Left renal pelvis (tissue), 4 donors: ENCODE measurements around the gene CMYA5. TPM values are rescaled to one million over a fixed set of nuclear protein-coding genes. Genes with fewer than 3 reads are reported as not detected.
"Not testable (repeated sequence)": the region's sequence is repeated elsewhere in the genome, so short reads cannot be mapped to it uniquely, and the experiment has no call there.

Source experiments
- DNase-seq, 4 donors: peaks; one replicate each; pipeline ENCODE4 v3.0.0-alpha.2; 2013; ENCODE audit warnings: low read depth in 4 of 4, low spot score in 3 of 4
- polyA plus RNA-seq, 4 donors: library from polyadenylated mRNA; unstranded; fragments of 120-200 nt; gene quantifications; one replicate each; pipeline ENCODE4 v1.2.1, GENCODE V29; 2013; ENCODE audit not compliant: insufficient read length in 4 of 4

Gene CMYA5
- polyA plus RNA-seq = 10 to 100 TPM in 3 of 4 donors, 1 to 10 TPM in 1; 8.4 to 20.6 (median 18.7) TPM

DNA sequence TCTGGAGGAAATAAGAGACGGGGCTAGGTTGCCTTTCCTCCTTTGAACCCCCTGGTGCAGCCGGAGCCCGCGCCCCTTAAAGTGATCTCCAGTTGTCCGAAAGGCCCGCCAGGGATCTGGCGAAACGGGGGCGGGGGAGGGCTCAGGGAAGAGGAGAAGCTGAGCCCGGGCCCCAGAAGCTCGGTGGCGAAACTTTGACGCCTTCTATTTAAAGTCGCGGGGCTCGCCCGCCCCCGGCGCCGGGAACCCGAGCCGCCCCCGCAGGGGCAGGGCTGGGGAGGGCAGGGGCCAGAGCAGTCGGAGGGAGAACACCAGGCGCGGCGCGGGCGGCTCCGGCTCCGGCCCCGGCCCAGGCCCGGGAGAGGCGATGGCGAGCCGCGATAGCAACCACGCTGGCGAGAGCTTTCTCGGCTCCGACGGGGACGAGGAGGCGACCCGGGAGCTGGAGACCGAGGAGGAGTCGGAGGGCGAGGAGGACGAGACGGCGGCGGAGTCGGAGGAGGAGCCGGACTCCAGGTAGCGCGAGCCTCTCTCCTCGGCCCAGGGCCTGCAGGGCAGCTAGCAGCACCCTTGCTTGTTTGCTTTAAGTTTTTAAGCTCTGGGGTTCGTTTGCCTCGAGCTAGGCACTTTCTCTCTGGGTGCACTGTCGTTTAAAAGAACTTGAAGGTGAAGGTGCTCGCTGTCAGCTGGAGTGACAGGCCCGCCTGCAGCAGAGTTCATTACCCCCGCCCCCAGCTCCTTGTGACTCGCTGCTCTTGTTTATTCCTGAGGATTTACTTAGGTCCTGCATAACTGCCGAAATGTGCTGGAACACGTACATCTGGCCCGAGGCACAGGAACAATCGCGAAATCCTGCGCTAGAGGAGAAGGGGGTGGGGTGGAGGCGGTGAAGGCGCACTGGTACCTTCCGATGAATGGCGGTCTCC lies at the start of gene CMYA5:
Gene CMYA5, plus strand, starts transcription at position 296 of the 926 bp plus-strand sequence. Its CDS starts 72 bp downstream, at position 368.
- peak in 3 of 4 donors; percentile 26 to 37 (median 33) for DNase-seq

DNA sequence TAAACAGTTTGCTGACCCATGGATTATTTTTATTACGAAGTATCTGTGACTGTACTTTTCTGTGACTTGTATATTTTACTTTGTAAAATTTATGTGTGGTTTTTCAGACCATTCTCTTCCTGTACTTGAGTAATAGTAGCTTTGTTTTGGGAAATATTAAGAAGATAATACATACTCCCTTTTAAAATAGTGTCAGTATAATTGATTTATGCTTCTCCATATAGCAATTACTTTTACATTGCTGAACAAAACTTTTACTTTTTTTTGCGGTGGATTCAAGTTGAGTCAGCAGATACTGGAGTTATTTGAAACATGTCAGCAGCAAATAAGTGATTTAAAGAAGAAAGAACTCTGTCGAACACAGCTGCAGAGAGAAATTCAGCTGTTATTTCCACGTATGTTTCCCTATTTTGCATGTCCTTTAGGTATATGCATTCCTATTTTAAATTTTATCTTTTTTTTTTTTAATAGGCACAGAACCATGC lies 49.0 kb upstream of the CMYA5 start:
- DNase-seq = no peak

DNA sequence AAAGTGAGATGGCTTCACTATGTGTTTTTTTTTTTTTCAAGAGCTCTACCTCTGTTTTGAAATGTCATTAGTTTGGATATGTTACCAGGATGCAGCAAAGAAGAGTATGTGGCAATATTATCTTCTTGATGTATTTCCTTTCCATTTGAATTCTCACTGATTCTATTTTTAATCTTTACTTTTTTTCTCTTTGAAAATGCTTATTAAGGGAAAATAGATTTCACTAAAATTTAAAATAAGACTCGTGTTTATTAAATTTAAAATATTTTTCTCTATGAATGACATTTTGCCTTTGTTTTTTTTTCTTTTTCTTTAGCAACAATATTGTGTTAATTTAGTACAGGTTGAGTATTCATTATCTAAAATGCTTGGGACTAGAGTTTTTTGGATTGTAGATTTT lies 48.2 kb upstream of the CMYA5 start:
- DNase-seq = no peak

DNA sequence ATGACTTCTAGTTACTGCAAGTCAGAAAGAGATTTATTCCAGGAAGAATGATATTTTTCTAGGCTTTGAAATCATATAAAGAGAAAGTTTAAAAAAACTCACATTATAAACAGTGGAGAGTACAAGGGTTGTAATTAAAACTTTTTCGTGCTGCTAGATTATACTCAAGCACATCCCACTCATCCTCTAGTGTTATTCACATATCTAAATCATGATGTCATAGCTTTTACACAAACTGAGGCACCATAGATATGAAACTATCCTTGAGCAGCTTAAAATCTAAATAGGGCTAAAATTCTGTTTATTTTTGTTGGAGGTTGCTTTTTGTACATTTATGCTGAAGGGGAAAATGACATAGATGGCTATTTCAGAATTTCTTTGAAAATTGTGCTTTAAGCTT lies 47.4 kb upstream of the CMYA5 start:
- no peak for DNase-seq

DNA sequence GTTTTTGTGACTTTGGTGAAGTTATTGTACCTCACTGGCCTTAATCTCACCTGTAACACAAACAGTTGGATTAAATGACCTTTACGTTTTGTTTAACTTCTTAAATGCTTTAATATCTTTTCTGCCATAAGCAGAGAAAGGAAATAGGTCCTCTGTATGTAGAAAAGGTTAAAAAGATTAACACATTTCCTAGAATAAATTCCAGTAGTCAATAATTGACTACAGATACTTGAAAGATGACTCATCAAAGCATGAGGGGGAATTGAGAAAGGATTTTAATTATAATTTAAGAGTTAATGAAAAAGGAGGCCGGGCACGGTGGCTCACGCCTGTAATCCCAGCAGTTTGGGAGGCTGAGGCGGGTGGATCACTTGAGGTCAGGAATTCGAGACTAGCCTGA lies 35.8 kb upstream of the CMYA5 start:
- no peak for DNase-seq

DNA sequence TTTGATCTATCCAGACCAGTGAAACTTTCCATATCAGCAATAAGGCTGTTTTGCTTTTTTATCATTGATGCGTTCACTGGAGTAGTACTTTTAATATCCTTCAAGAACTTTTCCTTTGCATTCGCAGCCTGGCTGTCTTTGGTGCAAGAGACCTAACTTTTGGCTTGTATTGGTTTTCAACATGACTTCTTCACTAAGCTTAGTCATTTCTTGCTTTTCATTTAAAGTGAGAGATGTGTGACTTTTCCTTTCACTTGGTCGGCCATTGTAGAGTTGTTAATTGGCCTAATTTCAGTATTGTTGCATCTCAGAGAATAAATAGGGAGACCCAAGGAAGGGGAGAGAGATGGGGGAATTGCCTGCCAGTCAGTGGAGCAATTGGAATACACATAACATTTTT lies 26.4 kb upstream of the CMYA5 start:
- no peak for DNase-seq

DNA sequence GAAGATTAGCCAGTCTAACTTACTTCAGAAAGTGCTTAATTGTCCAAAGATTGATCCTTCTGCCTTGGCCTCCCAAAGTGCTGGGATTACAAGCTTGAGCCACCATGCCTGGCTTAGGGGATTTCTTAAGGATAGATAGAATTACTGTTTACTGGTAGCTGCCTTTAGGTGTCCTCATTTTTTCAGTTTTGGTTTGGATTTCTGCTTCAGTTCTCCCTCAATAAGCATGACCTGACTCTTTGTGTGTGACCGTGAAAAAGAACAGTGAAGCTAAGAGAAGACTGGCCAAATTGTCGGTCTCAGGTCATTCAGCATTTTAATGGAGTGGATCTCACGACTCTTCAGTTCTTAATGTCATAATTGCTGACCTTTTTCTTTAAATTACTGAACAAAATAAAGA lies 22.9 kb upstream of the CMYA5 start:
- no peak for DNase-seq

DNA sequence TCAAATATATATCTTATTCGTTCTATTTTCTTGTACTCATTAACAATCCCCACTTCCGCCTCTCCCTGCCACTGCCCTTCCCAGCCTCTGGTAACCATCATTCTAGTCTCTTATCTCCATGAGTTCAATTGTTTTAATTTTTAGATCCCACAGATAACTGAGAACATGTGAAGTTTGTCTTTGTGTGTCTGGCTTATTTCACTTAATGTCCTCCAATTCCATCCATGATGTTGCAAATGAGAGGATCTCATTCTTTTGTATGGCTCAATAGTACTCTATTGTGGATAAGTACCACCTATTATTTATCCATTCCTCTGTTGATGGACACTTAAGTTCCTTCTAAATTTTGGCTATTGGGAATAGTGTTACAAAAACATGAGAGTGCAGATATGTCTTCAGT lies 17.2 kb upstream of the CMYA5 start:
- DNase-seq = no peak

DNA sequence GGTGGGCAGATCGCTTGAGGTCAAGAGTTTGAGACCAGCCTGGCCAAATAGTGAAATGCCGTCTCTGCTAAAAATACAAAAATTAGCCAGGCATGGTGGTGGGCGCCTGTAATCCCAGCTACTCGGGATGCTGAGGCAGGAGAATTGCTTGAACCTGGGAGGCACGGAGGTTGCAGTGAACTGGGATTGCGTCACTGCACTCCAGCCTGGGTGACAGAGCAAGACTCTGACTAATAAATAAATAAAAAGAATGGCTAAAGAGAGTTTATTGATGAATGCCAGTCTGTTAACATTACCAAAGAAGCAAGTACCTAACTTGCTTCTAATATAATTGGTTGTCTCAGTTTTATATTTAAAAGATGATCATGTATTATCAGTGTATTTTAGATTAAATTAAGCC lies 13.3 kb upstream of the CMYA5 start:
- not testable (repeated sequence) for DNase-seq

DNA sequence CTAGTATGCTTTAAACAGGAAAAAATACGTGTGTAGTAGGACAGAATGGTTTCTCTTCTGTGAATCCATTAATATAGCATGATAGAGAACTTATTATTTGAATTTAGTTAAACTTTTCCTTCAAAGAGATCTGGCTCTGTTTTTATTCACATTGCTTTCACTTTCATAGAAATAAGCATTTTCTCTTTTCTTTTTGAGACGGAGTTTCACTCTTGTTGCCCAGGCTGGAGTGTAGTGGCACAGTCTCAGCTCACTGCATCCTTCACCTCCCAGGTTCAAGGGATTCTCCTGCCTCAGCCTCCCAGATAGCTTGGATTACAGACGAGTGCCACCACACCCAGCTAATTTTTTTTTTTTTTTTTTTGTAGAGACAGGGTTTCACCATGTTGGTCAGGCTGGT lies 7.5 kb upstream of the CMYA5 start:
- DNase-seq = not testable (repeated sequence)

DNA sequence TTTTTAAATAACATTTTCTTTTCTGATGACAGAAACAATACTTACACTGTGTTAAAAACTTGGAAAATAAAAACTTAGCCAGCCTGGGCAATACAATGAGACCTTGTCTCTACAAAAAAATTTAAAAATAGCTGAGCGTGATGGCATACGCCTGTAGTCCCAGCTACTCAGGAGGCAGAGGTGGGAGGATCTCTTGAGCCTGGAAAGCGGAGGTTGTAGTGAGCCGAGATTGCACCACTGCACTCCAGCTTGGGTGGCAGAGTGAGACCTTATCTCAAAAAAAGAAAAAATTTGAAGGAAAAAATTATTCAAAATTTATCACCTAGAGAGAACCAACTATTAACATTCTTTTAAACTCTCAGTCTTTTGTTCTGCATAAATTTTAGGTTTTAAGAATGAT lies 4.9 kb upstream of the CMYA5 start:
- no peak for DNase-seq

DNA sequence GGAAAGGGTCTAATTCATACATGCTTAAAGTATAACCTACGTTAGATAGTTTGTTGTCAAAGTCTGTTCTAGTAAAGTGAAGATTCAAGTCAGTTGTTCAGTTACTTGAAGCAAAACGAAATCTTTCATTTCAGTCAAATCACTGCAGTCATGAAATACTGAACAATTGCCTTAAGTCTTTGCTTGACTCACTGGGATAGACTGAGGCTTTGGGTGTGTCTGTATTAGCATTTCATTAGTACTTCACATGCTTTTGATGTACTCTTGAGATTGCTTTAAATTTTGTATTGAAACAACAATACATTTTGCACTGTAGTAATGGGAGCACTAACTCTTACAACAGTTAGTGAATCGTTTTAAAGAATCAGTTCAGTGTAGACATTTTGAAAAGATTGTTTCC lies 4.0 kb upstream of the CMYA5 start:
- no peak for DNase-seq

DNA sequence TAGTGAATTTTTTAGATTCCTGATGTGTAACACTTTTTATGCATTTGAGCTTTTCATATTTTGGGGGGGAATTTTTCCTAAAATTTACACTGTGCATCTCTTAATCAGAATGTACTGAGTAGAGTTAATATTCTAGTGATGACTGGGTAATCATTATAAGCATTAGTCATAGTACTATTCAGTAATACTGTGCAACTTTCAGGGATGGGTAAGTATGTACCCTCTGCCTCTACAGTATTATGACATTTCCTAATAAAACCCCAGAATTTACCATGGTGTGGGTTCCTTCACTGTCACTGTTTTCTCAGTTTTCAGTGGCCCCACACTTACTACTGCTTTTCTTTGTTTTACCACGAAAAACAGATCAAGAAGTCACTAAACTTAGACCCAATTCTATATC lies 2.8 kb upstream of the CMYA5 start:
- DNase-seq = no peak

DNA sequence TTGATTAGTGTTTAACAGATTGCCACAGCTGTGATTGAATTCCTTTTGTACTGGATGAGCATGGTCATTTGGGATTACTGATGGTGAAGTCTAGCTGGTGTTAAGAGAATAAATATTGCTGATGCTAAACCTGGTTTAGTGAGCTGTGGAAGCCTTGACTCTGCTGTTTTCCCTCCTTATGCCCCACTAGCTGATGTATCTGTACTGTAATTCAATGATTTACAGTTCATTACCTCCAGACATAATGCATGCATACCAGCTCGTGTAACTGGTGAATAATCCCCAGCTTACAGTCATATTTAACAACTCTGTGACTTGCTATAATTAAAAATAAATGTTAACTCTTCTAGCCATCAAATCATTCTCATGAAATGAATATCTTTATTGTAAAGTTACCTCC lies 1.7 kb upstream of the CMYA5 start:
- DNase-seq = no peak

DNA sequence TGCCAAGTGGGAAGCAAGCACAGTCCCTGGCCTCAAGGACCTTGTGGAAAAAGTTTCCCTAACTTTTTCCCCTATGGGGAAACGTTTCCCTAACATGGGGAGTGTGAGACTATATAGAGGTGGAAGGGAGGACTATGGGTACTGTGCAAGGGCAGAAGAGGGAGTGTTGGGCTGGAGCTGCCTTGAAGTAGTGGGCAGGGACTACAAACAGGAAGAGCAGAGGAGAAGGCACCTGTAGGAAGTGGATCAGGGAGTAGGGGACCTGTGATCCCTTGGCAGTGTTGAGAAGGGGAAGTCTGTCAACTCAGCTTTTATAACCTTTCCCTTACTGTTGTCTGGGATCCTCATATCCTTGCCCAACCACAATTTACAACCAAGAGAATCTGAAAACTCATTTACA lies 1.4 kb downstream of the CMYA5 start:
- DNase-seq = no peak

DNA sequence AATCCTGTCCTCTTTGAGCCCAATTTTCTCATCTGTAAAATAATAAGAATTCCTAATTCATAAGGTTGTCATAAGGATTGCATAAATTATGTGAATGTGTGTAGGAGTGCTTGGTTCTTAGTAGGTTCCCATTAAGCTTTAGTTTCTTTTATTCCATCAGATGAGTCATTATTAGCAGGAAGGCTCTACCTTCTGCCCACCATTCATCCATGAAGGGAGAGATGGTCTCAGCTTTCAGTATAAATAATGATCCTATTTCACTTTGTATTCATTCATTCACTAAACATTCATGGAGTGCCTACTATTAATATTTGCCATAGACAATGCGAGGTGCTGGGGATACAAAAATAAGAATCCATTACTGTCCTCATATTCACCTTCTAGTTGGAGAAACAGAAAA lies 3.0 kb downstream of the CMYA5 start:
- DNase-seq = no peak

DNA sequence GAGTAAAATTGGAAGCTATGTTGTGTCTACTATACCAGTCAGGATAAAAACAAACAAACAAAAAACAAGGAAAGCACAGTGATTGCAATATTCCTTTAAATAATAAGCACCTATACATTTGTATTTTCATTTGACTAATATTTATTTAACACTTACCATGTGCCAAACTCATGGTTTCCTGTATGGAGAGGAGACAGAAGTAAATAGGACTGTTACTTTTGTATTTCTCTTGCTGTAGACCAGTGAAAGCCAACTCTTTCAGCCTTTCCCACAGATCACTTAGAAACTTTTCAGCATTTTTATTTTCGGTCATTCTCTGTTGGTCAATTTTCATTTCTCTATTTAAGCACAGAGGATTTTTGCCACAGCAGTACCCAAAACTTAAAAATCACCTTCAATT lies 4.5 kb downstream of the CMYA5 start:
- no peak for DNase-seq

DNA sequence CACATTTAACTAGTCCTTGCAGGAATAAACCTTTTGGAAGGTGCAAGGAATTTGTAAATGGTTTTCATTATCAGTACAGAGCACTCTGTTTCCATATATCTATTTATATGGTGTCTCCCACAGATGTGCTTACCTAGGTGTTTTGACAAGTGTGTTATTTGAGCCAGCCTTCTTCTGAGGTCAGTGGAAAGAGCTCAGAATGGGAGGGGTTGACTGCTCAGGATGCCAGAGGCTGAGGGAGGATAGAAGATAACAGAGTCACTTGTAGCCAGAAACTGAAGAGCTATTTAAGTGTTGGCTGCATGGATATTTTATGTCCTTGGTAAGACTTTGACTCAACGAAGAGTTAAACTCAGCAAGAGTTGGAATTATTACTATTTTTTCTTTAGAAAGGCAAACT lies 5.0 kb downstream of the CMYA5 start:
- no peak for DNase-seq

DNA sequence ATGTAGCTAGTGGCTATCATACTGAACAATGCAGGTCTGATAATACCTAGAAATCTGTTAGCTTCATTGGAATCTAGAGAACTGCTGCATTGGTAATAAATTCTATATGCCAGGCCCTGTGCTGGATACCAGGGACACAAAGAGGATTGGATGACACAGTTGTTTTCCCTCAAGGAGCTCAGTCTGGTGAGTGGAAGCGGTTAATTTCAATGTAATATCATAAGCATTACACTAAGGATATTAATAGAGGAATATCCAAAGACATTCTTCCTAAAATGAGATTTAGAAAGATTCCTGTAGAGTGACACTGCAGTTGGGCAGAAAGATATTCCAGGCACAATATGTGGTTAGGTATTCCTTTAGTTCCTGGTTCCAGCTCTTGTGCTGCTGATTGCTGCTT lies 5.9 kb downstream of the CMYA5 start:
- DNase-seq = no peak

DNA sequence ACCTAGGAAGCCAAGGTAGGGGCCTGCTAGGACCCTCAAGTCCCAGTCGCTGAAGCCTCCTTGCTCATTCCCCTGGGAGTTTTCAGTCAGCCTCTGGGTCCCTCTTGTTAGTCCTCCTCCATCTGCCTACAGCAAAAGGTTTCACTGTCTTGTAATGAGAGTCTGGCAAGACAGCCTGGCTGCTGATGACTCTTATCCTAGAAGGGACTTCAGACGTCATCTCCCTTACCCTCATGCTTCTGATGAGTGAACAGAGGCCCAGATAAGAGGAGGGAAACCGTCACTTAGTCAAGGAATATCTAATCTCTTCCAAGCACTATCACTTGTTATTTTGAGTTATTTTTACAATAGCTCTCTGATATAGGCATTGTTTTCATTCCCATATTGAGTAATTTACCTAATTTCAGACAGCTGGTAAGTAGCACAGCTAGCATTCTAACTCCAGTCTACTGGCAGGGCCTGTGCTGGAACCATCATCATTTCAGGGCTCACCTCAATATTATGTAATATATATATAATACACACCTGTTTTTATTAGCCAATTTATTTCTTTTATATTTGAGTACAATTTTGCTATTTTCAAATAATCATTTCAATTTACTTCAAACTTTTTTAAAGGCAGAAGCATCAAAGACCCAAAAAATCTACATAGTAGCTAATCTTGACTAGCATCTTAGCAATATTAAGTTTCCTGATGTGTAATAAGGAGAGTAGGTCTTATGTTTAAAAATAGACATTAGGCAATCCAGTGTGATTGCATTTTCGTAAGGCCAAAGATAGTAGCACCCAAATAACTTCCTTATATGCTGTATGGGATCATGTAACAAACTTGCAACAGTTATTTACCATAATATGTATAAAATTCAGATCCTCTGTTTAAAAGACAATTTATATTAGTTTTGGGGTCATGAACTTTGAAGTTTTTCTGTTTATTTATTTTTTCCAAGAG lies 7.9 kb downstream of the CMYA5 start:
- no peak for DNase-seq

DNA sequence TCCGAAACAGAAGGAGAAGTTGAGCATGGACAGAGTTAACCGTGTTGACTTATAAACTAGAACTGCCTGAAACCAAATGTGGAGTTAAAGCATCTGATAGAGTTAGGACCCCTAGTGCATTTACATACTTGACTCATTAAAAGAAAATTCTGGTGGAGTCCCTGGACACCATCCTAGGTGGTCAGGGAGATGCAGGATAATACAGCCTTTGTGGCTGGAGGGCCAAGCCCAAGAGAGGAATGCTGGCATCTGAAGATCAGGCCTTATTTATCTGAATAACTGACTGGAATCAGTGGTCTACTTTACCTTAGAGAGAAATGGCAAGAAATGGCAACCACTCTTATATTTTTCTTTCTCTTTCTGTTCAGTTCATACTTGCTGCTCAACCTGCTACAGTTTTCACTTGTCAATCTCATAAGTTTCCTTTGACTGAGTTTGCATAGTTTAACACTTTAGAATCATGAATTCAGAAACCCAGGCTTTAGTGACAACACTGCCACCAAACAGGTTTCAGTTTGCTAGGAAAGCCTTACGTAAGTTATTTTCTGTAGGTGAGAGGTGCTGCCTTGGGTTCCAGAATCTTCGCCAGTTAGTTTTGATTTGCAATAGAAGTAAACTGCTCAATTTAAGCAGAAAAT lies 10.2 kb downstream of the CMYA5 start:
- DNase-seq = no peak
